HL-60 (cell line): Measurements from ENCODE around the gene TBCE.
"Not testable (repeated sequence)": the region's sequence is repeated elsewhere in the genome, so short reads cannot be mapped to it uniquely, and the experiment has no call there.

ENCODE experiments used
- DNase-seq, 2 experiments: peaks; one replicate each; pipeline ENCODE4 v3.0.0-alpha.2; 2010 to 2020; ENCODE audit warnings: low read depth in 1 of 2, low spot score in 1 of 2
- H3K27ac ChIP-seq: fragments of 250-450 bp; sonication (Bioruptor Pico); replicated peaks from 2 replicates; pipeline ENCODE4 v1.5.1; 2020; ENCODE audit warnings: mild to moderate bottlenecking, moderate library complexity
- H3K27me3 ChIP-seq: fragments of 250-450 bp; sonication (Bioruptor Pico); 2 replicates; pipeline ENCODE4 v1.5.1; 2021; ENCODE audit warnings: mild to moderate bottlenecking, moderate library complexity; ENCODE audit not compliant: insufficient read depth, poor library complexity, severe bottlenecking
- H3K4me3 ChIP-seq: replicated peaks from 2 replicates; pipeline ENCODE4 v1.5.1; 2011; ENCODE audit warnings: mild to moderate bottlenecking, control low read depth, low read length; ENCODE audit not compliant: insufficient read depth
- GABPA ChIP-seq: IDR thresholded peaks from 2 replicates; pipeline ENCODE4 v1.6.1; 2012; ENCODE audit warnings: low read depth
- POLR2AphosphoS5 ChIP-seq: IDR thresholded peaks from 2 replicates; pipeline ENCODE4 v1.6.1; 2012; ENCODE audit warnings: low read depth
- SPI1 ChIP-seq: IDR thresholded peaks from 2 replicates; pipeline ENCODE4 v1.6.1; 2012; ENCODE audit warnings: low read depth, mild to moderate bottlenecking, borderline replicate concordance
- TF ChIP-seq, protein P1 (sequence below): IDR thresholded peaks from 2 replicates; pipeline ENCODE4 v1.6.1; 2012; ENCODE audit warnings: low read depth; ENCODE audit not compliant: insufficient replicate concordance
- TF ChIP-seq, protein P2 (sequence below): IDR thresholded peaks from one replicate; pipeline ENCODE4 v1.5.1; 2011; ENCODE audit warnings: low read length, control low read depth, inconsistent platforms; ENCODE audit not compliant: insufficient read depth

Gene TBCE

DNA sequence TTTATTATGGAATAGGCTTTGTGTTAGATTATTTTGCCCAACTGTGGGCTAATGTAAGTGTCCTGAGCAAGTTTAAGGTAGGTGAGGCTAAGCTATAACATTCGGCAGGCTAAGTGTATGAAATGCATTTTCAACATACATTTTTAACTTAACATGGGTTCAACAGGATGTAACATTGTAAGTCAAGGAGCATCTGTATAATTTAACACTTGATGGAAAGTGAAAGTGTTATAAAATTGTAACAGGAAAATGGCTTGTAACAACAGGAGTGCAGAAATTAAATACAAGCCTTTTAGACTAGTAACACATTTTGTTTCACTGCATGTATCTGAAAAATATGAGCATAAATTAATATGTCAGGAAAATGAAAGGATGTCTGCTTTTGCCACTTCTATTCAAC is 94.7 kb downstream of the TBCE start:
- TF ChIP-seq, protein P1, sequence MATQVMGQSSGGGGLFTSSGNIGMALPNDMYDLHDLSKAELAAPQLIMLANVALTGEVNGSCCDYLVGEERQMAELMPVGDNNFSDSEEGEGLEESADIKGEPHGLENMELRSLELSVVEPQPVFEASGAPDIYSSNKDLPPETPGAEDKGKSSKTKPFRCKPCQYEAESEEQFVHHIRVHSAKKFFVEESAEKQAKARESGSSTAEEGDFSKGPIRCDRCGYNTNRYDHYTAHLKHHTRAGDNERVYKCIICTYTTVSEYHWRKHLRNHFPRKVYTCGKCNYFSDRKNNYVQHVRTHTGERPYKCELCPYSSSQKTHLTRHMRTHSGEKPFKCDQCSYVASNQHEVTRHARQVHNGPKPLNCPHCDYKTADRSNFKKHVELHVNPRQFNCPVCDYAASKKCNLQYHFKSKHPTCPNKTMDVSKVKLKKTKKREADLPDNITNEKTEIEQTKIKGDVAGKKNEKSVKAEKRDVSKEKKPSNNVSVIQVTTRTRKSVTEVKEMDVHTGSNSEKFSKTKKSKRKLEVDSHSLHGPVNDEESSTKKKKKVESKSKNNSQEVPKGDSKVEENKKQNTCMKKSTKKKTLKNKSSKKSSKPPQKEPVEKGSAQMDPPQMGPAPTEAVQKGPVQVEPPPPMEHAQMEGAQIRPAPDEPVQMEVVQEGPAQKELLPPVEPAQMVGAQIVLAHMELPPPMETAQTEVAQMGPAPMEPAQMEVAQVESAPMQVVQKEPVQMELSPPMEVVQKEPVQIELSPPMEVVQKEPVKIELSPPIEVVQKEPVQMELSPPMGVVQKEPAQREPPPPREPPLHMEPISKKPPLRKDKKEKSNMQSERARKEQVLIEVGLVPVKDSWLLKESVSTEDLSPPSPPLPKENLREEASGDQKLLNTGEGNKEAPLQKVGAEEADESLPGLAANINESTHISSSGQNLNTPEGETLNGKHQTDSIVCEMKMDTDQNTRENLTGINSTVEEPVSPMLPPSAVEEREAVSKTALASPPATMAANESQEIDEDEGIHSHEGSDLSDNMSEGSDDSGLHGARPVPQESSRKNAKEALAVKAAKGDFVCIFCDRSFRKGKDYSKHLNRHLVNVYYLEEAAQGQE = no peak
- TF ChIP-seq, protein P2, sequence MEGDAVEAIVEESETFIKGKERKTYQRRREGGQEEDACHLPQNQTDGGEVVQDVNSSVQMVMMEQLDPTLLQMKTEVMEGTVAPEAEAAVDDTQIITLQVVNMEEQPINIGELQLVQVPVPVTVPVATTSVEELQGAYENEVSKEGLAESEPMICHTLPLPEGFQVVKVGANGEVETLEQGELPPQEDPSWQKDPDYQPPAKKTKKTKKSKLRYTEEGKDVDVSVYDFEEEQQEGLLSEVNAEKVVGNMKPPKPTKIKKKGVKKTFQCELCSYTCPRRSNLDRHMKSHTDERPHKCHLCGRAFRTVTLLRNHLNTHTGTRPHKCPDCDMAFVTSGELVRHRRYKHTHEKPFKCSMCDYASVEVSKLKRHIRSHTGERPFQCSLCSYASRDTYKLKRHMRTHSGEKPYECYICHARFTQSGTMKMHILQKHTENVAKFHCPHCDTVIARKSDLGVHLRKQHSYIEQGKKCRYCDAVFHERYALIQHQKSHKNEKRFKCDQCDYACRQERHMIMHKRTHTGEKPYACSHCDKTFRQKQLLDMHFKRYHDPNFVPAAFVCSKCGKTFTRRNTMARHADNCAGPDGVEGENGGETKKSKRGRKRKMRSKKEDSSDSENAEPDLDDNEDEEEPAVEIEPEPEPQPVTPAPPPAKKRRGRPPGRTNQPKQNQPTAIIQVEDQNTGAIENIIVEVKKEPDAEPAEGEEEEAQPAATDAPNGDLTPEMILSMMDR = no peak
- no peak for TF ChIP-seq POLR2AphosphoS5
- TF ChIP-seq GABPA = no peak
- no peak for TF ChIP-seq SPI1
- no peak for DNase-seq
- Histone ChIP-seq H3K4me3 (no peak overlapping the region), H3K27ac (no peak overlapping the region), H3K27me3 (no peaks in the 10 kb centered on the region)

DNA sequence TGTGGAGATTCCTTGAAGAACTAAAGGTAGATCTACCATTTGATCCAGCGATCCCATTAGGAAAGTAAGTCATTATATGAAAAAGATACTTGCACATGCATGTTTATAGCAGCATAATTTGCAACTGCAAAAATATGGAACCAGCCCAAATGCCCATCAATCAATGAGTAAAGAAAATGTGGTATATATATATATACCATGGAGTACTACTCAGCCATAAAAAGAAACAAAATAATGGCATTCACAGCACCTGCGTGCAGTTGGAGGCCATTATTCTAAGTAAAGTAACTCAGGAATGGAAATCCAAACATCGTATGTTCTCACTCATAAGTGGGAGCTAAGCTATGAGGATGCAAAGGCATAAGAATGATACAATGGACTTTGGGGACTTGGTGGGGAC is 95.6 kb downstream of the TBCE start:
- H3K27me3 ChIP-seq, H3K27ac ChIP-seq, H3K4me3 ChIP-seq, DNase-seq: not testable (repeated sequence)

DNA sequence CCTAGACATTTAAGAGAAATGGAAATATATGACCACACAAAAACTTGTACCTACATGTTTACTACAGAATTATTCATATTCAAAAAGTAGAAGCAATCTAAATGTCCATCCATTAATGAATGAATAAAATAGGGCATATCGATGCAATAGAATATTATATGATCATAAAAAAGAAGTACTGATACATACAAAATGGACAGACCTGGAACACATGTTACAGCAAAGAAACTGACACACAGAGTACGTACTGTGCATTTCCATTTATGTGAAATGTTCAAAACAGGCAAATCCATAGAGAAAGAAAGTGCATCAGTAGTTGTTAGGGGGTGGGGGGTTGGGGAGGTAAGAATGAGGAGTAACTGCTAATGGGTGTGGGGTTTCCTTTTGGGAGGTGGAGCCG is 97.8 kb downstream of the TBCE start:
- no peak for DNase-seq
- TF ChIP-seq, protein P2 = no peak
- TF ChIP-seq POLR2AphosphoS5 = no peak
- no peak for TF ChIP-seq SPI1
- TF ChIP-seq, protein P1 = no peak
- no peak for TF ChIP-seq GABPA
- H3K4me3 ChIP-seq = no peak overlapping the region
- H3K27me3 ChIP-seq = no peaks in the 10 kb centered on the region
- no peak overlapping the region for H3K27ac ChIP-seq

DNA sequence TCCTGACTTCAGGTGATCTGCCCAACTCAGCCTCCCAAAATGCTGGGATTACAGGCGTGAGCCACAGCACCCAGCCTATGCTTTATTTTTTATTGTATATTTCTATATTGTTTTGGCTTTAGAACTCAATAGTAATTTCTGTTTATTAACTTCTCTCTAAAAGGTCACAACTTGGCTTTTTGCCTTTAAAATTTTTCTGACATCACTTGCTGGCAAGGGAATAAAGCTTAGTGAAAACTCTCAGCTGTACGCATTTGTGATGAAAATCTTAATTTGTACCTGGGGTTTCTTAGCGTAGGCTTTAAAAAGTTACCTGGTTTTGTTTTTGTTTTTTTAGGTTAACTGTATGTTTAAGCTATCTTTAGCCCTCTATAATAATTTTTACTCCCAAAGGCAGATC is 100.8 kb downstream of the TBCE start:
- Histone ChIP-seq H3K4me3 (no peak overlapping the region), H3K27ac (no peak overlapping the region), H3K27me3 (no peaks in the 10 kb centered on the region)
- no peak for DNase-seq
- TF ChIP-seq, protein P2 = no peak
